HepG2 (cell line): ENCODE measurements around the gene UBAP2.

Experiments
- BRCA1 ChIP-seq: sonication (generic); formaldehyde crosslinking; IDR thresholded peaks from 2 replicates; pipeline ENCODE4 v1.4.0; 2020; ENCODE audit warnings: missing genetic modification reagents
- EZH2 ChIP-seq: conservative IDR thresholded peaks from 2 replicates; pipeline ENCODE4 v1.6.1; 2012; ENCODE audit warnings: mild to moderate bottlenecking, low read depth, low read length, moderate library complexity
- HHEX ChIP-seq: IDR thresholded peaks from 2 replicates; pipeline ENCODE4 v1.6.1; 2016; ENCODE audit warnings: control low read depth
- NONO ChIP-seq, 2 experiments: fragments of 450-650 bp in 1 of 2; sonication (generic) in 1 of 2; formaldehyde crosslinking in 1 of 2; IDR thresholded peaks in 1 of 2; conservative IDR thresholded peaks in 1 of 2; 2 replicates each; pipeline versions ENCODE4 v1.6.1 to v1.8.0; 2017 to 2022; ENCODE audit warnings: mild to moderate bottlenecking in 1 of 2, missing genetic modification reagents in 1 of 2, moderate library complexity in 1 of 2
- POLR2A ChIP-seq, 2 experiments: IDR thresholded peaks; 2 replicates each; pipeline ENCODE4 v1.6.1; 2011; ENCODE audit warnings: low read depth in 2 of 2, low read length in 2 of 2, mild to moderate bottlenecking in 1 of 2, moderate library complexity in 1 of 2; ENCODE audit not compliant: insufficient read depth in 1 of 2
- POLR2AphosphoS5 ChIP-seq: IDR thresholded peaks from 2 replicates; pipeline ENCODE4 v1.6.1; 2012; ENCODE audit warnings: low read depth, low read length
- SIN3B ChIP-seq: fragments of 150-350 bp; IDR thresholded peaks from 2 replicates; pipeline ENCODE4 v1.6.1; 2014; ENCODE audit warnings: low read length
- TBX3 ChIP-seq: fragments of 450-650 bp; IDR thresholded peaks from 2 replicates; pipeline ENCODE4 v1.6.1; 2017; ENCODE audit warnings: antibody characterized with exemption, mild to moderate bottlenecking, inconsistent platforms, borderline replicate concordance
- ZBTB38 ChIP-seq: sonication (generic); formaldehyde crosslinking; IDR thresholded peaks from 2 replicates; pipeline ENCODE4 v1.5.1; 2020; ENCODE audit warnings: mild to moderate bottlenecking, missing genetic modification reagents
- TF ChIP-seq, protein P1 (sequence below): sonication (generic); formaldehyde crosslinking; IDR thresholded peaks from 2 replicates; pipeline ENCODE4 v1.5.0; 2020; ENCODE audit warnings: mild to moderate bottlenecking, missing genetic modification reagents, moderate library complexity
- TF ChIP-seq, protein P2 (sequence below), 2 experiments: fragments of 450-650 bp in 1 of 2; sonication (generic) in 1 of 2; formaldehyde crosslinking in 1 of 2; IDR thresholded peaks; 2 replicates each; pipeline versions ENCODE4 v1.6.1 to v1.8.0; 2016 to 2022; ENCODE audit warnings: antibody characterized with exemption in 1 of 2, mild to moderate bottlenecking in 1 of 2, missing genetic modification reagents in 1 of 2

DNA sequence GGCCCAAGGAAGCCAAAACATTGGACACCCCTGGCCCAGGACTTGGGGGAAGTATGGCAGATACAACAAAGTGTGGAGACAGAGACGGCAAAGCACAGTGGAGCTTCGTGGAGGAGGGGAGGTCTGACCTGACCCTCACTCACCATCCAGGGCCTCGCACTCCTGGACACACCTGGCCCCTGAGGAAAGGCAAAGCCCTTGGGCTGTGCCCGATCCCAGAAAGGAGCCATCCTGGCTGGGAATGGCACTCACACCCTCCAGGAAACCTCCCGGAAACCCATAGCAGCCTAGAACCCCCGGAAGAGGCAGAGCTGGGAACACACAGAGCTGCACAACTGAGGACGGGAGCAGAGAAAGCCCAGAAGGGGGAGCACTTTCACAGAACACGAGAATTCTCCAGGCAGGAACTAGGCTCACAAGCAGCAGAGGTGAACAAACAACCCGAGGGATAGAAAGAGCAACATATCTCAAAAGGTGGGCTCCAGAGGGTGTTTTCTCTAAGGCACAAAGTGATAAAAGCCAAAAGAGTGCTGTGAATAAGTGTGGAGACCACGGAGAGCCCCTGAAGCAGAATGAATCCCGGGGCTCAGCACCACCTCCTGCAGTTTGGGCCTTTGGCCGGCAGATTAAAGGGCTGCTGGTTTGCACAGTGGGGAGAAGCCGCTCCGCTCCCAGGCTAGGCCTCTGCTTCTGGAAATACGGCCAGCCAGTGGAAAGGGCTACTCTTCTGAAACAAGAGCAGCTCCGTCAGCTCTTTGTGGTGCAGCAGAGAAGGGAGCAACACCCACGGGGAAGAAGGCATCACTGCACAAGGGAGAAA lies 123.5 kb downstream of the UBAP2 start:
- no peak for TF ChIP-seq SIN3B
- TF ChIP-seq, protein P1, sequence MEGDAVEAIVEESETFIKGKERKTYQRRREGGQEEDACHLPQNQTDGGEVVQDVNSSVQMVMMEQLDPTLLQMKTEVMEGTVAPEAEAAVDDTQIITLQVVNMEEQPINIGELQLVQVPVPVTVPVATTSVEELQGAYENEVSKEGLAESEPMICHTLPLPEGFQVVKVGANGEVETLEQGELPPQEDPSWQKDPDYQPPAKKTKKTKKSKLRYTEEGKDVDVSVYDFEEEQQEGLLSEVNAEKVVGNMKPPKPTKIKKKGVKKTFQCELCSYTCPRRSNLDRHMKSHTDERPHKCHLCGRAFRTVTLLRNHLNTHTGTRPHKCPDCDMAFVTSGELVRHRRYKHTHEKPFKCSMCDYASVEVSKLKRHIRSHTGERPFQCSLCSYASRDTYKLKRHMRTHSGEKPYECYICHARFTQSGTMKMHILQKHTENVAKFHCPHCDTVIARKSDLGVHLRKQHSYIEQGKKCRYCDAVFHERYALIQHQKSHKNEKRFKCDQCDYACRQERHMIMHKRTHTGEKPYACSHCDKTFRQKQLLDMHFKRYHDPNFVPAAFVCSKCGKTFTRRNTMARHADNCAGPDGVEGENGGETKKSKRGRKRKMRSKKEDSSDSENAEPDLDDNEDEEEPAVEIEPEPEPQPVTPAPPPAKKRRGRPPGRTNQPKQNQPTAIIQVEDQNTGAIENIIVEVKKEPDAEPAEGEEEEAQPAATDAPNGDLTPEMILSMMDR: peak; percentile 67
- TF ChIP-seq BRCA1 (CRISPR knock-in tag): no peak
- TF ChIP-seq, protein P2, sequence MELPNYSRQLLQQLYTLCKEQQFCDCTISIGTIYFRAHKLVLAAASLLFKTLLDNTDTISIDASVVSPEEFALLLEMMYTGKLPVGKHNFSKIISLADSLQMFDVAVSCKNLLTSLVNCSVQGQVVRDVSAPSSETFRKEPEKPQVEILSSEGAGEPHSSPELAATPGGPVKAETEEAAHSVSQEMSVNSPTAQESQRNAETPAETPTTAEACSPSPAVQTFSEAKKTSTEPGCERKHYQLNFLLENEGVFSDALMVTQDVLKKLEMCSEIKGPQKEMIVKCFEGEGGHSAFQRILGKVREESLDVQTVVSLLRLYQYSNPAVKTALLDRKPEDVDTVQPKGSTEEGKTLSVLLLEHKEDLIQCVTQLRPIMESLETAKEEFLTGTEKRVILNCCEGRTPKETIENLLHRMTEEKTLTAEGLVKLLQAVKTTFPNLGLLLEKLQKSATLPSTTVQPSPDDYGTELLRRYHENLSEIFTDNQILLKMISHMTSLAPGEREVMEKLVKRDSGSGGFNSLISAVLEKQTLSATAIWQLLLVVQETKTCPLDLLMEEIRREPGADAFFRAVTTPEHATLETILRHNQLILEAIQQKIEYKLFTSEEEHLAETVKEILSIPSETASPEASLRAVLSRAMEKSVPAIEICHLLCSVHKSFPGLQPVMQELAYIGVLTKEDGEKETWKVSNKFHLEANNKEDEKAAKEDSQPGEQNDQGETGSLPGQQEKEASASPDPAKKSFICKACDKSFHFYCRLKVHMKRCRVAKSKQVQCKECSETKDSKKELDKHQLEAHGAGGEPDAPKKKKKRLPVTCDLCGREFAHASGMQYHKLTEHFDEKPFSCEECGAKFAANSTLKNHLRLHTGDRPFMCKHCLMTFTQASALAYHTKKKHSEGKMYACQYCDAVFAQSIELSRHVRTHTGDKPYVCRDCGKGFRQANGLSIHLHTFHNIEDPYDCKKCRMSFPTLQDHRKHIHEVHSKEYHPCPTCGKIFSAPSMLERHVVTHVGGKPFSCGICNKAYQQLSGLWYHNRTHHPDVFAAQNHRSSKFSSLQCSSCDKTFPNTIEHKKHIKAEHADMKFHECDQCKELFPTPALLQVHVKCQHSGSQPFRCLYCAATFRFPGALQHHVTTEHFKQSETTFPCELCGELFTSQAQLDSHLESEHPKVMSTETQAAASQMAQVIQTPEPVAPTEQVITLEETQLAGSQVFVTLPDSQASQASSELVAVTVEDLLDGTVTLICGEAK (IDR thresholded peaks at IDR 0.05): no peak
- TF ChIP-seq, protein P2 (CRISPR knock-in tag; IDR thresholded peaks at IDR 0.05): no peak
- no peak for TF ChIP-seq POLR2A (IDR thresholded peaks at IDR 0.05; ENCODE audit: insufficient read depth in 1 of 2, low read depth in 2 of 2, low read length in 2 of 2)
- no peak for TF ChIP-seq ZBTB38 (CRISPR knock-in tag)
- TF ChIP-seq EZH2: no peak
- no peak for TF ChIP-seq HHEX
- no peak for TF ChIP-seq TBX3
- no peak for TF ChIP-seq NONO (IDR thresholded peaks at IDR 0.05)
- TF ChIP-seq NONO (CRISPR knock-in tag; conservative IDR thresholded peaks at IDR 0.05): no peak
- no peak for TF ChIP-seq POLR2AphosphoS5
